CD4-positive, alpha-beta T cell treated with Interleukin-17A for 1 hour (primary cell): ENCODE results near the gene TSFM.

ENCODE experiments used
- DNase-seq: peaks from one replicate; pipeline ENCODE4 v3.0.0-alpha.2; 2020

TSFM gene

DNA sequence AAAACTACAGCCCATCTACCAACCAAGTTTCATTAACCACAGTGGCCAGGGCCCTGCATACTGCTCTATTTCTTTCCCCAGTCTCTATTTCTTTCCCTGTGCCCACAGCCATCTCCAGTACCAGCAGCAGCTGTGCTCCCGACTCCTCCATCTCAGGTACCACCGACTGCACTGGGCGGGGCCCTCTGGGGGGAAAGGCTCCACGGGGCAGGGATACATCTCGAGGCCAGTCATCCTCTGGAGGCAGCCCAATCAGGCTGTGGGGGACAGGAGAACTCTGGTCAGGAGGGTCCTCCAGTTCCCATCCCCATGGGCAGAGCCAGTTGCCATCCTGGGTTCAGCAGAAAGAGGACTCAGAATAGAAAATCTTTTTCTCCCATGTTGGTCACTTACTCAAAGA lies 33.5 kb upstream of the TSFM start:
- no peak for DNase-seq

DNA sequence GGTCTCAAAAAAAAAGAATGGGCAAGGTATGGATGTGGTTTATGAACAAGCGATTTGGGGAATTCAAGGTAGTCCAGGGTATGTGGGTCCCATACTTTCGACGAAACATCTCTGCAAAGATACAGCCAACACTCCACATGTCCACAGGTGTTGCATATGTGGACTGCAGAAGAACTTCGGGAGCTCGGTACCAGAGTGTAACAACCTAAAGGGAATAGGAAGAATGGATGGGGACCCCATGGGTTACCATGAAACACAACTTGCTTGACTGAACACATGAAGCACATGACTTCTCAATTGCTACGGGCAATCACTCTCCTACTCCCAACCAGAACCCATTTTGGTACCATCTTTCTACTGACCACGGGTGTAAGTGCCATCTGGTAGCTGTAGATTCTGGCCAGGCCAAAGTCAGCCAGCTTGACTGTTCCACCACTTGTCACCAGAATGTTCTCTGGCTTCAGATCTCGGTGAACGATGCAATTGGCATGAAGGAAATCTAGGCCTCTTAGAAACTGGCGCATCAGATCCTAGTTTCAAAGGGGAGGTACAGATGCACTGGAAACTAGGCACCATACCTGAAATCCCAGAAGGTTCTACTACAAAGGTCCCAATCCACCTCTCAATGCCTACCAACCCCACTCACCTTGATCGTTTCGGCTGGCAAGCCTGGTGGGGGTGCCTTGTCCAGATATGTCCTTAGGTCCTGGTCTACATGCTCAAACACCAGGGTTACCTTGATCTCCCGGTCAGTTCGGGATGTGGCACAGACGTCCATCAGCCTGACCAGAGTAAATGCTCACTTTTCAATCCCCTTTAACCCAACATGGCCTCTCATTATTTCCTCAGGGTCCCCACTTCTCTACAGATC lies 31.8 kb upstream of the TSFM start:
- no peak for DNase-seq

GRCh38 chr12:57751432-57751787 lies 31.2 kb upstream of the TSFM start:
- no peak for DNase-seq

GRCh38 chr12:57751788-57752667 lies 30.6 kb upstream of the TSFM start, which contains the start of gene CDK4:
CDK4 (minus strand) TSS chr12:57752310; CDS start chr12:57751717, 593 bp downstream.
- DNase-seq = peak; percentile 100

DNA sequence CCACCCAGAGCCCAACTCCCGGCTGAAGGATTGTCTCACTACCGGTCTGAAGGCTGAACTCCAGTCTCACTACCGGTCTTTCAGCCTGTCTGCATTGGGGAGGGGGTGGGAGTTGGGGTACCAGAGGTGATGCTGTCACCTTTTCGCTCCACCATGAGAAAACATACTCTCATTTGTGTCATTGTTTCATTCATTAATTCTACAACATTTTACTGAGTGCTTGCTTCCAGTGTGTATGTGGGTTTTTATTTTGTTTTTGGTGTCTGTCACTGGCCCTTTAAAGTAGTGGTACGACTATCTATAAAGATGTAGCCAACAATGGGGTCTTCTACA lies 30.0 kb upstream of the TSFM start:
- no peak for DNase-seq

DNA sequence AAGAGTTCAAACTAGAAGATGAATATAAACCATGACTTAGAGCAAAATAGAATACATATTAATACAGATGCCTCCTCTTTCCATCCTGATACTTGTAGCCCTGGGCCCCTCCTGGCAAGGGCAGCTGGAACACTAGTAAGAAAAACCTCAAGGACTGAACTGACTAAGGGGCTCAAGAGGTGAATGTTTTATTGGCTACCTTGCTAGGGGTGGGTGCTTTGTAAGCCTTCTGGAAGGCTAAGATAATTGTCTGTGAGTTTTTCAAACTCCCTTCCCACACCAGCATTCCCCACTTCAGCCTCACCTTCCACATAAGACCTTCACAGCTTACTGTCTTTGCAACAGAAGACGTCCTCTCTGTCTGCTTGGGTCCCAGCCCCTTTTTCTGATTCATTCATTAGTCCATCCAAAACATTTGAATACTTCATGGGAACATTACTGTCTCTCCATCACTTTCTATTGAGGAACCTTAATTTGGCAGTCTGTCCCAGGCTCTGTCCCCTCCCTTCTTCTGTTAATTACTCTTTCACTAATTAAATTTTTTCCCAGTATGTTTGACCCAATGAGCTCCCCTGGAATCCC lies 28.7 kb upstream of the TSFM start:
- no peak for DNase-seq

- peak; percentile 94 for DNase-seq
Measured at GRCh38 chr12:57754411-57755193, 28.0 kb upstream of the TSFM start, which contains the start of gene MARCHF9. MARCHF9 (plus strand) TSS chr12:57755103; CDS start chr12:57755529, 426 bp downstream.

DNA sequence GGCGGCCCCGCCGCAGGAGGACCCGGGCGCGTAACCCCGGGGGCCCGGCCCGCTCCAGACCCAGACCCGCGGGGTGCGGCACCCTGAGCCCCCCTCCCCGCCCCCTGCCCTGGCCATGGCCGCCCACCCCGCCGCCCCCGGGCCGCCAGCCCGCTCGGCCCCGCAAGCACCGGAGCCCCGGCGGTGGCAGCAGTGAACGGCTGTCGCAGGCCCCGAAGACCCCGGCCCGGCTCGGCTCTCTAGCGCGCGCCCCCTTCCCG lies 27.5 kb upstream of the TSFM start:
- no peak for DNase-seq

GRCh38 chr12:57755454-57756372 lies 26.9 kb upstream of the TSFM start:
- peak; percentile 51 for DNase-seq

DNA sequence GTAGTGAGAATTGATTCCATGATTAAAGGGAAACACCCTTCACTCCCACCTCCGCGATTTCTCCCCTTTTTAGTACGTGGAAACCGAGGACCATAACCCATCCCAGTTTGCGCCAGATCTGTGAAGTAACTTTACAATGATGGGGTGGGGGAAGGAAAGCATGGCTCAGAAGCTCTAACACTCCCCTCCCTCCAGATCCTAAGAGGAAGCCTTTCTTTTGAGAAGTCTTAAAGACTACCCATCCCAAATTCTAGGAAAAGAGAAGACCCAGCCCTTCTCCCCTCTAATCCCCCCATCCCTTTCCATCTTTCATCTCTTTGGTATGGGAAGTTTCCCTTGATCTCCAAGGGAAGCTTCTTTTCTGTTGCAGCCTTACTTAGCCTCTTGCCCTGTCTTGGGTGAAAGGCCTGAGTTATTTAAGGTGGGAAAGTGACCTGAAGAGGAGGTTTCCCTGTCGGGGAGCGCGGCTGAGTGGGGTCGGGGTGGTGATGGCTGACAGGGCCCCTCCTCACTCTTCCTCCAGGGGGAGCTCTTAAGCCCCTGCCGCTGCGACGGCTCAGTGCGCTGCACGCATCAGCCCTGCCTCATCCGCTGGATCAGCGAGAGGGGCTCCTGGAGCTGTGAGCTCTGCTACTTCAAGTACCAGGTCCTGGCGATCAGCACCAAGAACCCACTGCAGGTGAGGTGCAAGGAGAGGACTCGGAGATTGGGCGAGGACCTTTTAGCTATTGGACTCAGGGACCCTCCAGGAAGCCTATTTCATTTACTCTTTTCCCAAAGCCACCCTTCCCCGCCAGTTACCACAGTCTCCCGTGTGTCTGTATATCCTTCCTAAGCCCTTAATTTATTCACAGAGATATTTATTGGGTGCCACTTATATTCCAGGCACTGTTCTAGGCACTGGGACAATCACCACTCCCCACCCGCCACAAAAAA lies 25.9 kb upstream of the TSFM start:
- peak; percentile 79 for DNase-seq

- DNase-seq = no peak
Measured at GRCh38 chr12:57757771-57758170, 24.8 kb upstream of the TSFM start.

DNA sequence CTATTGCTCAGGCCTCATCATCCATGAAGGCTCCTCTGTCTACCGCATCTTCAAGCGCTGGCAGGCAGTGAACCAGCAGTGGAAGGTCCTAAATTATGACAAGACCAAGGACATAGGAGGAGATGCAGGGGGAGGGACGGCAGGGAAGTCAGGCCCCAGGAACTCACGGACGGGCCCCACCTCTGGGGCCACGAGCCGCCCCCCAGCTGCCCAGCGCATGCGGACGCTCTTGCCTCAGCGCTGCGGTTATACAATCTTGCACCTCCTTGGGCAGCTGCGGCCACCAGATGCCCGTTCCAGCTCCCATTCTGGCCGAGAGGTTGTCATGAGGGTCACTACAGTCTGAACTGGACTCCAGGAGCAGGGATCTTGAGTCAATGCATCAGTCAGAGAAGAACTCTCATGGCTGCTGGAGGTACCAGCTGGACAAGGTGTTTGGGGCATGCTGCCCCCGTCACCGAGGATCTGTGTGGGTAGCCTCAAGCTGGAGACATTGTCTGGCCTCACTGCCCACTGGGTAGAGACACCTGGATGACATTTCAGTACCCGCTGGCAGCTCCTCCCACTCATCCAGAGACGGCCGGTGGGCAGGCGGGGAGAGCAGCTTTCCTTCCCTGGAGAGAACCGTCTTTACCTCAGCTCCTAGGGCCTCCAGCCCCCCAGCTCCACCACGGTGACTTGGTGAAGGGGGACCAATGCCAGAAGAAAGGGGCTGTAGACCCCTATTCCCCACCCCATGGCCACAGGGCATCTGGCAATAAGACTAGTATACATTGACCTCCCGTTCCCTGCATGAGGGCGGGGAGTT lies 23.8 kb upstream of the TSFM start:
- DNase-seq = no peak

GRCh38 chr12:57759360-57759980 lies 23.1 kb upstream of the TSFM start:
- peak; percentile 71 for DNase-seq

- no peak for DNase-seq
Measured at GRCh38 chr12:57760347-57760982, 22.1 kb upstream of the TSFM start.

DNA sequence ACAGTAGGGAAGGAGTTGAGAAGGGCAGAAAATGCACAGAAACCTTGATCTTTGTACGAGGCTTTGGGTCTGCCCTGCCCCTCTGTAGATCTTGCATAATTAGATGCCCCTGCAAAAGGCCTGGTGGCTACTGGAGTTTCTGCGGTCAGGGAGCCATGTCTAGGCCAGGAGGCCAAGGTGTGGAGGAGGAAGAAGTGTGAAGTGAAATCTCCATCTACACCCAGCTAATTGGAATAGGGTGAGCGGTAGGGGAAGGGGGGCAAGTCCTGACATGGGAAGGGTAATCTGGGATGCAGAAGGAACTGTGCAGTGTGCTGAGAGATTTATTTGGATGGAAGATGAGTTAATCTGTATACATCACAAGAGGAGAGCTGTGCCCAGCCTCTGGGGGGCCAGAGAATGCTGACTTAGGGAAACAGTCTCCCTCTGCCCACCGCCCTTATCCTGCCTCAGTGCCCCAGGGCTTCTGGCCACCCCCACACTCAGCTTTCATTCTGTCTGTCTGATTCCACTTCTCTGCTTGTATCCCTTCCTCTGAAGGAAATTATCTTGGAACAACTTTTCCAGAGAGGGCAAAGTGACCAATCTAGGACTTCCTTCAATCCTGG lies 21.1 kb upstream of the TSFM start:
- no peak for DNase-seq

DNA sequence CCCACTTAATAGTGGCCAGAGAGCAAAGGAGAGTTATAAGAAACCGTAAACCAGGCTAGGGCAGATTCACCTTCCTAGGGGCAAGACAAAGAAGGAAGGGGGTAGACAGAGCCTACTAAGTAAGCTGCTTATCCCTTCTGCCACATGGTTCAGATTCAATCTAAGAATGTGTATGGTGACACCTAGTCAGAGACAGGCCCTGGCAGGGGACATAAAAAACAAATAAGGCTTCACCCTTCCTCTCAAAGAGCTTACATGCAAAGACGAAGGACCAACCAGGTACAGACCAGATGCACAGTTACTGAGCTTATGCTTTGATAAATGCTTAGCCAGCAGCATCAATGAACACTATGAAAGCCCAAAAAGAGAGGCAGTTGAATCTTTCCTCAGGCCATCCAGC lies 20.1 kb upstream of the TSFM start:
- DNase-seq = no peak

DNA sequence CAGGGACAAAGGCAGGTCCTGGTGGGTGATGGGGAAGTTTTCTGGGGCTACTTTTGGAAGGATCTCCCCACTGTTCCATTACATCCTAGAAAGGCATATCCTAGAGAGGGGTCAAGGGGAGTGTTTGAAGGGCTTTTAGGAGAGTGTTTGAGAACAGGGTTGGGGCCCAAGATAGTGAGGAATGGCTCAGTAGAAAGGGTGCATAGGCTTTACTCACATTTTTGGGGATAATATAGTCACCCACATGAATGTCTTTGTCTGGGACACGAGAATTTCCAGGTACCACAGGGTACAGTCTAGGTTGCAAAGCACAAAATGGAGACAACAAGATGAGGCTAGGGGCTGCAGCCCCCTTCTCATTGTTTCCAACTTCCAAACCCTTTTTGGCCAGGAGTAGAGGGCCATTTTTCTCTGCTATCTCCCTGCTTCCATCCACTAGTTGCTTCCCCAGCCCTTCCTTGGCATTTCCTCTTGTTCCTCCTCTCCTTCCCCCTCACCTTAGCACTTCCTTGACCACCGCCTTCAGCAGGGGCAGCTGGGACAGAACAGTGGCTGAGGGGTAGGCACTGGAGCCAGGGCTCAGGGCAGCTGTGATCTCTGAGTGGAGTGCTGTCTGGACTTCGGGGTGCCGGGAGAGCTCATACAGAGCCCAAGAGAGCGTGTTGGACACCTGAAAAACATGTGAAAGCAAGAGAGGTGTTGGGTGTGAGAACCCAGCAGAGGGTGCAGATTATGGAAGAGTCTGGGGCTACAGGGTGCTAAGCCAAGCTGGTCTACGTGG lies 18.5 kb upstream of the TSFM start:
- no peak for DNase-seq

- no peak for DNase-seq
Measured at GRCh38 chr12:57764662-57765002, 18.0 kb upstream of the TSFM start.
